OCI-LY1 (cell line): ENCODE data around the gene THBS4.

ENCODE experiments used
- H2AFZ ChIP-seq: fragments of 200-600 bp; sonication (generic), shearing (Covaris generic); 2 replicates; pipeline ENCODE4 v1.6.0; 2014; ENCODE audit warnings: antibody characterized with exemption, mild to moderate bottlenecking, low read length
- H3F3A ChIP-seq: fragments of 200-600 bp; sonication (generic), shearing (Covaris generic); 2 replicates; pipeline ENCODE4 v1.6.0; 2014; ENCODE audit warnings: mild to moderate bottlenecking, antibody characterized with exemption, low read length, moderate library complexity; ENCODE audit not compliant: insufficient read depth
- H3K27ac ChIP-seq: fragments of 200-600 bp; sonication (generic); 2 replicates; pipeline ENCODE4 v1.5.1; 2014; ENCODE audit warnings: low read length, mixed run types, mild to moderate bottlenecking, low read depth; ENCODE audit not compliant: poor library complexity, severe bottlenecking
- H3K27me3 ChIP-seq: fragments of 200-600 bp; sonication (generic); 2 replicates; pipeline ENCODE4 v1.6.0; 2014; ENCODE audit warnings: antibody characterized with exemption, mild to moderate bottlenecking, low read length, moderate library complexity; ENCODE audit not compliant: insufficient read depth
- H3K36me3 ChIP-seq: fragments of 200-600 bp; sonication (generic); 2 replicates; pipeline ENCODE4 v1.6.1; 2014; ENCODE audit warnings: mild to moderate bottlenecking, antibody characterized with exemption, low read length, moderate library complexity, mixed read lengths; ENCODE audit not compliant: insufficient read depth
- H3K4me1 ChIP-seq: fragments of 200-600 bp; sonication (generic); 2 replicates; pipeline ENCODE4 v1.5.1; 2014; ENCODE audit warnings: mild to moderate bottlenecking, low read length, moderate library complexity; ENCODE audit not compliant: insufficient read depth, severe bottlenecking
- H3K4me2 ChIP-seq: fragments of 200-600 bp; sonication (generic), shearing (Covaris generic); 2 replicates; pipeline ENCODE4 v1.6.1; 2014; ENCODE audit warnings: low read length
- H3K4me3 ChIP-seq: fragments of 200-600 bp; sonication (generic); 2 replicates; pipeline ENCODE4 v1.5.1; 2014; ENCODE audit warnings: low read length, low read depth, mild to moderate bottlenecking, mixed read lengths; ENCODE audit not compliant: poor library complexity, severe bottlenecking
- H3K79me2 ChIP-seq: fragments of 200-600 bp; shearing (Covaris generic); 2 replicates; pipeline ENCODE4 v1.6.1; 2016; ENCODE audit warnings: mixed run types, low read length, mixed read lengths; ENCODE audit not compliant: insufficient read depth
- H3K9ac ChIP-seq: fragments of 200-600 bp; sonication (generic), shearing (Covaris generic); 2 replicates; pipeline ENCODE4 v1.6.1; 2014; ENCODE audit warnings: mild to moderate bottlenecking, low read length, mixed read lengths
- H3K9me2 ChIP-seq: fragments of 200-600 bp; sonication (generic), shearing (Covaris generic); 2 replicates; pipeline ENCODE4 v1.6.1; 2014; ENCODE audit warnings: low read depth, mild to moderate bottlenecking, low read length, mixed read lengths
- H3K9me3 ChIP-seq: fragments of 200-600 bp; shearing (Covaris generic); 2 replicates; pipeline ENCODE4 v1.6.1; 2014; ENCODE audit warnings: low read length, mixed read lengths
- H4K20me1 ChIP-seq: fragments of 200-600 bp; sonication (generic), shearing (Covaris generic); 2 replicates; pipeline ENCODE4 v1.6.0; 2016; ENCODE audit warnings: mild to moderate bottlenecking, low read length; ENCODE audit not compliant: insufficient read depth
- EZH2 ChIP-seq: fragments of 200-600 bp; sonication (generic), shearing (Covaris generic); IDR thresholded peaks from 2 replicates; pipeline ENCODE4 v1.8.0; 2017; ENCODE audit warnings: borderline replicate concordance, mixed run types, mild to moderate bottlenecking, antibody characterized with exemption, low read length, moderate library complexity, mixed read lengths
- TF ChIP-seq, protein P1 (sequence below): fragments of 200-600 bp; sonication (generic), shearing (Covaris generic); IDR thresholded peaks from 2 replicates; pipeline ENCODE4 v1.5.1; 2017; ENCODE audit warnings: mild to moderate bottlenecking, antibody characterized with exemption, low read length, moderate library complexity, mixed read lengths

THBS4 gene

DNA sequence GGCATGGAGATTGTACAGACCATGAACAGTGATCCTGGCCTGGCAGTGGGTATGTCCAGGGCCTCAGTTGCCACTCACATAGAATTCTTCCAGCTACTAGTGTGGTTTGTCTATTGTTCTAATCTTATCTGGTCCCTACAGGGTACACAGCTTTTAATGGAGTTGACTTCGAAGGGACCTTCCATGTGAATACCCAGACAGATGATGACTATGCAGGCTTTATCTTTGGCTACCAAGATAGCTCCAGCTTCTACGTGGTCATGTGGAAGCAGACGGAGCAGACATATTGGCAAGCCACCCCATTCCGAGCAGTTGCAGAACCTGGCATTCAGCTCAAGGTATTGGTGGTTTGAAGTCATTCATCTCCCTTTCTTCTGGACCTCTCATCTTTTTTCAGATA lies 43.8 kb downstream of the THBS4 start:
- H3K27ac ChIP-seq = no peak overlapping the region
- no peaks in the 10 kb centered on the region for H3K36me3 ChIP-seq
- no peaks in the 10 kb centered on the region for H4K20me1 ChIP-seq
- TF ChIP-seq, protein P1, sequence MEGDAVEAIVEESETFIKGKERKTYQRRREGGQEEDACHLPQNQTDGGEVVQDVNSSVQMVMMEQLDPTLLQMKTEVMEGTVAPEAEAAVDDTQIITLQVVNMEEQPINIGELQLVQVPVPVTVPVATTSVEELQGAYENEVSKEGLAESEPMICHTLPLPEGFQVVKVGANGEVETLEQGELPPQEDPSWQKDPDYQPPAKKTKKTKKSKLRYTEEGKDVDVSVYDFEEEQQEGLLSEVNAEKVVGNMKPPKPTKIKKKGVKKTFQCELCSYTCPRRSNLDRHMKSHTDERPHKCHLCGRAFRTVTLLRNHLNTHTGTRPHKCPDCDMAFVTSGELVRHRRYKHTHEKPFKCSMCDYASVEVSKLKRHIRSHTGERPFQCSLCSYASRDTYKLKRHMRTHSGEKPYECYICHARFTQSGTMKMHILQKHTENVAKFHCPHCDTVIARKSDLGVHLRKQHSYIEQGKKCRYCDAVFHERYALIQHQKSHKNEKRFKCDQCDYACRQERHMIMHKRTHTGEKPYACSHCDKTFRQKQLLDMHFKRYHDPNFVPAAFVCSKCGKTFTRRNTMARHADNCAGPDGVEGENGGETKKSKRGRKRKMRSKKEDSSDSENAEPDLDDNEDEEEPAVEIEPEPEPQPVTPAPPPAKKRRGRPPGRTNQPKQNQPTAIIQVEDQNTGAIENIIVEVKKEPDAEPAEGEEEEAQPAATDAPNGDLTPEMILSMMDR = no peak
- TF ChIP-seq EZH2 = no peak
- H3K9me2 ChIP-seq = no peaks in the 10 kb centered on the region
- no peak overlapping the region for H3K9ac ChIP-seq
- H3K27me3 ChIP-seq = no peaks in the 10 kb centered on the region
- H3K9me3 ChIP-seq = no peaks in the 10 kb centered on the region
- no peaks in the 10 kb centered on the region; the same call in 1 of the 2 replicates for H3F3A ChIP-seq
- H3K79me2 ChIP-seq = no peaks in the 10 kb centered on the region
- no peak overlapping the region for H2AFZ ChIP-seq
- peaks cover 6% of the 10 kb centered on the region for H3K4me1 ChIP-seq
- no peak overlapping the region for H3K4me3 ChIP-seq
- no peak overlapping the region for H3K4me2 ChIP-seq

DNA sequence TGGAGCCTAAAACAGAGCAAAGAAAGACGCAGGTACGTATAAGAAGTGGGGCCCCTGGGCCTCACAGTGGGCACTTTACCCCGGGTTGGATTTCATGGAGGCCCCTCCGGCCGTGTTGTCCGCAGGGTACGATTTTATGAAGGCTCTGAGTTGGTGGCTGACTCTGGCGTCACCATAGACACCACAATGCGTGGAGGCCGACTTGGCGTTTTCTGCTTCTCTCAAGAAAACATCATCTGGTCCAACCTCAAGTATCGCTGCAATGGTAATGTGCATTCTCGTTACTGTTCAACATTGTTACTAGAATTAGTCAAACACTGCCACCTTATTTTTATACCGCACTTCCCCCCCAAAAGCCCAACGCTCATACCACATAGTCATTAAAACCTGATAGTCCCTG lies 47.1 kb downstream of the THBS4 start:
- H3K4me2 ChIP-seq = no peak overlapping the region

DNA sequence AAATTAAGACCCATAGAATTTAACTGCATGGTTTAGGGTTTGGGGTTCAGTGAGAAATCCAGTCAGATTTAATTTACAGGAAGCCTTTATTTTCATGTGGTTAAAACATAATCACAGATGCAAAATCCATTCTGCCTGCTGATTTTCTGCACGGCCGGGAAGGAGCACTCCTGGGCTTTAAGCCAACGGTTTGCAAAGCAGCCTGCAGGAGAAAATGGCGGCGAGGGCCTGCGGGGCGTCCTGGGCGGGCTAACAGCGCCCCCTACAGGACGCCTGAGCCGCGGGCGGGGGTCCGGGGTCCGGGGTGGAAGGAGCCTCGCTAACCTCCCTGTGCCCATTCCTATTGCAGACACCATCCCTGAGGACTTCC lies 47.6 kb downstream of the THBS4 start:
- Histone ChIP-seq H3K9me2 (no peaks in the 10 kb centered on the region), H3K27ac (no peak overlapping the region), H3K4me3 (no peak overlapping the region), H3K79me2 (no peaks in the 10 kb centered on the region), H2AFZ (no peak overlapping the region), H3K4me2 (no peak overlapping the region), H3F3A (no peaks in the 10 kb centered on the region; the same call in 1 of the 2 replicates), H3K27me3 (no peaks in the 10 kb centered on the region), H3K4me1 (peaks cover 6% of the 10 kb centered on the region), H3K9me3 (no peaks in the 10 kb centered on the region), H3K36me3 (no peaks in the 10 kb centered on the region), H3K9ac (no peak overlapping the region), H4K20me1 (no peaks in the 10 kb centered on the region)
- no peak for TF ChIP-seq EZH2
- TF ChIP-seq, protein P1 = peak; percentile 74

More for the DNA sequence above, 47.1 kb downstream of the THBS4 start:
- Histone ChIP-seq H3K36me3 (no peaks in the 10 kb centered on the region), H3K27ac (no peak overlapping the region), H3K9me2 (no peaks in the 10 kb centered on the region), H2AFZ (no peak overlapping the region), H4K20me1 (no peaks in the 10 kb centered on the region), H3F3A (no peaks in the 10 kb centered on the region; the same call in 1 of the 2 replicates), H3K4me1 (peaks cover 6% of the 10 kb centered on the region), H3K79me2 (no peaks in the 10 kb centered on the region), H3K27me3 (no peaks in the 10 kb centered on the region), H3K4me3 (no peak overlapping the region), H3K9me3 (no peaks in the 10 kb centered on the region), H3K9ac (no peak overlapping the region)
- TF ChIP-seq EZH2 = no peak
- TF ChIP-seq, protein P1 = no peak
